HG03565 (cell line): ENCODE measurements around the gene TOM1L2.

ENCODE experiments used
- ATAC-seq: cut with Tn5 transposase; IDR thresholded peaks from one replicate; pipeline ENCODE4 v1.9.1; 2021; ENCODE audit warnings: mild to moderate bottlenecking, moderate library complexity; ENCODE audit not compliant: unreplicated experiment

The TOM1L2 gene

DNA sequence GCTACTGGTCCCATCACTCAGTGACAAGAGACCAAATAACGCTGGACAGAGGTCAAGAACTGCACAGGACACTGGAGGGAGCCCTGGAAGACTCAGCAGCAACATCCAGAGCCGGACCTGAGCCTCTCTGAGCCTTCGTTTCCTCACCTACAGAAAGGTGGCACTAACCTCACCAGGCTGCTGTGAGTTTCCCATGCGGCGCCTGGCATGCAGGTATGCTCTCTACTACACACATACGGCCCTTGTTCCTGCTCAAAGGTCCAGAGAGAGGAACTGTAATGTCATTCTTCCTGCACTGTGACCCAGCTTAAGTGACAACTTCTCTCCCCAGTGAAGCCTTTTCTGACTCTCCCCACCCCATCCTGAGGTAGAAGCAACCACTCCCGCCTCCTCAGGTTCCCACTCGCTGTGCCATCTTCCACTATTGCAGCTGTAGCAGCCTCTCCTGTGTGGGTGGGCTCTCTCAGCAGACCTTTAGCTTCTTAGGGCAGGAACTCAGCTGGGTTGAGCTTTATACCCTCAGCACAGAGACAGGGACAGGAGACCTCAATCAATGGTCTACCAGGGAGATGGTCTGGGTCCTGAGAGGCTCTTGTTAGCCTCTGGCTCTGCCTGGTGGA, 91.5 kb downstream of the TOM1L2 start:
- ATAC-seq, result no peak

GRCh38 chr17:17877529-17878358, 94.5 kb downstream of the TOM1L2 start:
- no peak for ATAC-seq

GRCh38 chr17:17876959-17877528, 95.2 kb downstream of the TOM1L2 start:
- ATAC-seq, result no peak

DNA sequence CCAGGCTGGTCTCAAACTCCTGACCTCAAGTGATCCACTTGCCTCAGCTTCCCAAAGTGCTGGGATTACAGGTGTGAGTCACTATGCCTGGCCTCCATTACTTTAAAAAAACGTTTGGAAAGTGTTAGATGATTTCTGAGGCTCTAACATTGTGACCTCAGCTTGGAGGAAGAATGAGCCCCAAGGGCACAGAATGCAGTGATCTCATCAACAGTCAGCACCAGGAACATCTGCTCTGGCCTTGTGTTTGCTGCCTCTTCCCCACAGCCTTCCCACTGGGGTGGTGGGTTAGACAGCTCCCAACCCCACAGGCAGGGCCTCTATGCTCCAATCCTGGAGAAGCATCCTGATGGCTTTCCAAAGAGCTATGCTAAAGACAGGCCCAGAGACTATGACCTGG, 97.7 kb downstream of the TOM1L2 start:
- no peak for ATAC-seq

DNA sequence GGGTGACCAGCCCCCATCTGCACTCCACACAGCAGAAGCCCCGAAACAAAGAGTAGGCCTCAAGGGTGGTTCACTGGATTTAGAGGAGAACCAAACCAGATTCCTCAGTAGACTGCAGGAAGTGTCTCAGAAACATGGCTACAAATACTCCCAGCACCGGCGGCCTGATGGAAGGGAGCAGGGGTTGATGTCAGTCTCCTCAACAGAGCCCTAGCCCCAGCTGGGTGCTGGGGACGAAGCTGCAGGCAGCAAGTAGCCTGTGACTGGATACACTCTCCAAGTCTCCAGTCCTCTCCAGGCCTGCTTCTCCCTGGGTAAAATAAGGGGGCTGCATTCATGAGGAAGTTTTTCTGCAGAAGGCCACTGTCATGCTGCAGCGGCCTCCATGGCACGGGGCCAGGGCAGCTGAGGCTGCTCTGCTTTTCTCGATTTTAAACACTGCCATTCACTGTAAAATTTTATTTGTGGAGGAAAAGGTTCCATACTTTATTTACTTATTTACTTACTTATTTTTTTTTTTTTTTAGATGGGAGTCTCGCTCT, 98.7 kb downstream of the TOM1L2 start:
- ATAC-seq, result no peak

GRCh38 chr17:17872547-17873345, 99.5 kb downstream of the TOM1L2 start:
- no peak for ATAC-seq

DNA sequence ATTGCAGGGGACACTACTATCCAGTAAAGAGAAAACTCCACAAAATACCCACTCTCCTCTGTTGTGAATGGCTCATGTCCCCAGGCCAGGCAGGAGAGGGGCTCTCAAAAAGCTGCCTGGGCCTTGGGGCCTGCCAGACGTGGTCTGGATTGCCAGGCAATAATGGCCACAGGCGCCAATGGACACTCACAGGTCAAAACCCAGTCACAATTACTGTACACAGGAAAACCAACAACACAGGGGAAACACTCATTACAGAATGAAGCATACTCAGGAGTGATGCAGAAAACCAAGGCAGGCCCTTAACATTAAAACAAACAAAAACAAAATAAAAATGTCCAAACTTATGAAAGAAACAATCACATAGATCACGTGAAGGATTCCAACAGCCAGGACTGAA, 100.3 kb downstream of the TOM1L2 start:
- ATAC-seq, result no peak

DNA sequence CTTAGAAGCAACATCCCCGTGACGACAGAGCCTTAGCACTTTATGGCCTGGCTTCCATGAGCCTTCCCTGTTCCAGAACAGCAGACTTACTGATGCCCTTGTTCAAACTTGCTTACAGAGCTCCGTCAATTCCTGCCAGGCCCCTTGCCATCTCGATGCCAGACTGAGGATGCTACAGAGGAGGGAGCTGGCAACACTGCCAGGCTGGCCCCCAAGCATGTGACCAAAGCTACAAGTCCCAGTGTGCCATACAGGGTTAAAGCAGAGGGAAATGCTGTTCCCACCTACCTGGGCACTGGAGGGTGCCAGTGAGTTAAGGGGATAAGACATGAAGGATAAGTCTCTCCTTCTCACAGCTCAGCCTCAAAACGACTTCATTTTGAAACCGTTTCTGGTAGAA, 102.0 kb downstream of the TOM1L2 start:
- ATAC-seq, result no peak

GRCh38 chr17:17868641-17869522, 103.3 kb downstream of the TOM1L2 start:
- ATAC-seq, result no peak

DNA sequence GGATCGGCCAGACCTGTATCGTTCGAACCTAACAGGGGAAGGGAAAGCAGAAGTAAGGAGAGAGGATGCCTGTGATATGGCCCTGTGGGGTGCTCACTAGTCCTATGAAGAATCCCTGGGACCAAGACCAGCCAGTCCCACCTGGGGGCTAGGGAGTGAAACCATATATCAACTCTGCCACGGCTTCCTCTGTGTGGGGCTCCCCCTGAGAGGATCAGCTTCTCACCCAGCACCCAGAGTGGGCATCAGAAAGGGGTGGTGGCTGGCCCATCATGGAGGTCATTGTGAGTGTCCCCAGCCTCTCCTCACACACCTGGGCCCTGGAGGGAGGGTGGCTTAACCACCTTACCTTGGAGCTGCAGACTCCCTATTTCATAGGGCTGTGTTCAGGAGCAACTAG, 105.3 kb downstream of the TOM1L2 start:
- ATAC-seq, result no peak

GRCh38 chr17:17866425-17866824, 105.8 kb downstream of the TOM1L2 start:
- no peak for ATAC-seq

DNA sequence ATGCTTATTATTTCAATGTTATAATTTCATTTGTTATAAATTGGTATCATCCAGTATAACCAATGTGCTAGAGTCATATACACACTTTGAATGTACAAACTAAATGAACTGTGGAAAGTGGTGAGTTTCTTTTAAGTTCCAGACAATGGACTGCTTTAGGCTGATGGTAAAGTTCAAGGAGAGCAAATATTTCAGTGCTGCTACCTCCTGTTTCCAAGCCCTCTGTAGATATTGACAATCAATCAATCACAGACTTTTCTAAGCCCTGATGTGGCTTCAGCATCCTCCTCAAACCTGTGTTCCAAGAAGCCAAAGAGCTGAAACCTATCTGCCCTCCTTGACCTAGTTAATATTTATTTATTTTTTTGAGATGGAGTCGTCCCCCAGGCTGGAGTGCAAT, 107.2 kb downstream of the TOM1L2 start:
- no peak for ATAC-seq

DNA sequence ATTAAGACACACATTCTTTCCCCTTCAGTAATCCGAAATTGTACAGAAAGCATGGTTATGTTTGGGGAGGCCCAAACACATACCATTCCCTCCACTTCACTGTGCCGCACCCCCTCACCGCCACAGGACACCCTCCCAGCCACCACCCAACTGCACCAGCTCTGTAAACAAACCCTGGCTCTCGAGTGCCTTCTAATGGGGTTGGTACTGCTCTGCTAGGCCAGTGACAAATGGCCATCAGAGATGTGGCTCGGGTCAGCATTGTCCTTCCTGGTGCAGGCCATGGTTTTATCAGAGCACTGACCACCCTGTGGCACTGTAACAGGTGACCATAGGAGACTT, 111.5 kb downstream of the TOM1L2 start:
- no peak for ATAC-seq

GRCh38 chr17:17859909-17860765, 112.1 kb downstream of the TOM1L2 start:
- ATAC-seq, result no peak

DNA sequence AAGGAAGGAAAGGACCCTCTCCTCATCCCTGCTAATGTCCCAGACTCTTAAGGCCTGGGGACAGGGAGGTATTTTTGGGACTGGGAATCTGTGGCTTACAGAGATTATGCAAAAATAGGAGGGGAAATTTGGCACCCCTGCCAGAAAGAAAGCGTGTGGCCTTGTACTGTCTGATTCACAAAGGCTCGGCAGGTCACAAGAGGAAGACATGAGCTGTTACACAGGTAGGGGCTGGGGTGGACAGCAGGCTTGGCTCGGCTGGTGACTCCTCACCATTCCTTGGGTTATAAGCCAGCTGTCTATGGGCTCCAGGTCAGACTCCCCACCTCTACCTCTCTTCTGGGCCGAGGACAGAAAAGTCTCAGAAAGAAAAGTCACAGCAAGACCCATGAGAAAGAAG, 114.7 kb downstream of the TOM1L2 start:
- ATAC-seq, result no peak

DNA sequence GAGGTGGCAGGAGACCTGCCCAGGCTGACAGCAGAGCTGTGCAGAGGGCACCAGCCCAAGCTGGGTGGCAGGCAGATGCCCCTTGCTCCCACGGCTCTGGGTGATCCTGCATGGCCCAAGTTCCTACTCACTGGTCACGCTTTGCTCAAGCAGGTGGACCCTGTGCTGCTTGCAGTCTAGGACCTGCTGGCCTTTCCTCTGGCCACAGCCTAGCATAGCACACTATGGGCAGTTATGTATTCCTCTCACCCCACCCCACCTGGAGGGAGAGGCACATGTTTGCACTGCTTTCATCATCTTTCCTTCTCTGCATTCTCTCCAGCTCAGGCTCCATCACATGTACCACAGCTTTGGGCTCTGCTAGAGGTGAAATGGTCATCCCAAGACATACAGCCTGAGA, 115.8 kb downstream of the TOM1L2 start:
- no peak for ATAC-seq

DNA sequence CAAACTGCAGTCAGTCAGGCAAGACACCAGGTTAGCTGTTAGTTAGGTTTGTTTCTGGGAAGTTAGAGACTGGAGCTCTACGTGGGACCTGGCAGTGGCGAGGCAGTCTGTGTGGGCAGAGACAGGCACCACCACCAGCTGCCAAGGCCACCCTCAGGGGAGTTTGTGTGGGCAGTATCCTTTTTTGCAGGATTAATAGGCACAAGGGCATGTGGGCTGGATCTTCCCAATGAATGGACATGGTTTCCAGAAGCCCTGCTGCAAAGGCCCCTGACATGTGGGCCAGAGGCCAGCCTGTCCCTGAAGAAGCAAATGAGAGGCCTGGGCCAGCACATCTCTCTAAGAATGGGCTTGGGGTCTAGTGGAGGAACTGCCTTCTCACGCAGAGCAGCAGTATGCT, 116.2 kb downstream of the TOM1L2 start:
- no peak for ATAC-seq

- ATAC-seq, result no peak
Observed at GRCh38 chr17:17853811-17854447, 118.3 kb downstream of the TOM1L2 start.

DNA sequence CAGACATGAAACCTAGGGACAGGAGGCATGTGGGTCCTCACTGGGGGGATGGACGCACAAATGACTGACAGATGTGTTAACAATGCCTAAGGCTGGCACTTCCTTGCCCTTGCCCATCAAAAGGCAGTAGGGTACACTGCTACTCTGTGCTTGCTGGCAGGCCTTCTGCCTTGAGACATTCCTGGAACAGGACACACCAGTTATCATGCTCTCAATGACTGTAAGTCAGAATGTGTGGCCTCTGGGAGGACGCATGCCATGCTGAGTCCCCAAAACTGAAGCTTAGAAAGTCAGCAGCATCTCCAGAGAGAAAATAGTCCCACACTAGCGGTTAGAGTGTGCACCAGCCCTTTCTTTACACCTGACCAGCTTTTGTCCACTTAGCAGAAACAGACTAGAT, 119.3 kb downstream of the TOM1L2 start:
- ATAC-seq, result no peak
